HG03097 (cell line): ENCODE data around the gene SDHC.

Source experiments
- ATAC-seq: cut with Tn5 transposase; IDR thresholded peaks from one replicate; pipeline ENCODE4 v1.9.1; 2021; ENCODE audit not compliant: unreplicated experiment, low FRiP score

Gene SDHC

GRCh38 chr1:161314201-161314981 lies at the start of gene SDHC:
TSS of gene SDHC (plus strand) at chr1:161314381. CDS start at chr1:161314406, 25 bp downstream.
- peak; percentile 87 for ATAC-seq

DNA sequence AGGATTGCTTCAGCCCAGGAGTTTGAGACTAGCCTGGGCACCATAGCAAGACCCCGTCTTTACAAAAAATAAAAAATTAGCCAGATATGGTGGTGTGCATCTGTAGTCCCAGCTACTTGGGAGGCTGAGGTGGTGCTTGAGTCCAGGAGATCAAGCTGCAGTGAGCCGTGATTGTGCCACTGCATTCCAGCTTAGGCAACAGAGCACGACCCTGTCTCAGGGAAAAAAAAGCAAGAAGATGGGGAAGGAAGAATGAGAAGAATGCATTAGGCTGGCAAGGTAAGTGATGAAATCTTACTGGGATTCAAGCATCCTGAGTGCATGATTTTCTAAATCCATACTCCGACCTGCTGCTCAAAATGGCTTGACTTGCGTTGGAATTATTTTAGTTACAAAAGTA lies 48.9 kb upstream of the SDHC start:
- no peak for ATAC-seq

GRCh38 chr1:161266202-161266601 lies 48.0 kb upstream of the SDHC start:
- ATAC-seq = no peak

- ATAC-seq = no peak
These were observed 47.3 kb upstream of the SDHC start for GRCh38 chr1:161266836-161267235.

DNA sequence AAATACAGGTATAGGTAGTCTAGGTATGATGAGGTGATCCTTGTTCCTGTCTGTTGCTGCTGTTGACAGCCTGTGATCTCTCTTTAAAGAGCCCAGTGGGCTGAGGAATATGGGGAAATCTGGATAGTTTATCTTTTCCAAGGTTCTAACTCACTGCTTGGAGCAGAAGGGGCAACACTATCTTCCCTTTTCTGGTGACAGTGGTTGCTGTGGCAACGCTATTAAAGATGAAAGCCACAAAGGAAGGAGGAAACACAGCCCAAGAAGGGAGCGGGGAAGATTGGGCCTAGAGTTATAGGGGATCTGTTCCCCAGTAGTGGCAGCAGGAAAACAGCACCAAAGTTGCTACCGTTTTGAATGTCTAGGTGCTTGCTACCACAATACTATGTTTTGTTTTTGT lies 46.9 kb upstream of the SDHC start:
- ATAC-seq = no peak

DNA sequence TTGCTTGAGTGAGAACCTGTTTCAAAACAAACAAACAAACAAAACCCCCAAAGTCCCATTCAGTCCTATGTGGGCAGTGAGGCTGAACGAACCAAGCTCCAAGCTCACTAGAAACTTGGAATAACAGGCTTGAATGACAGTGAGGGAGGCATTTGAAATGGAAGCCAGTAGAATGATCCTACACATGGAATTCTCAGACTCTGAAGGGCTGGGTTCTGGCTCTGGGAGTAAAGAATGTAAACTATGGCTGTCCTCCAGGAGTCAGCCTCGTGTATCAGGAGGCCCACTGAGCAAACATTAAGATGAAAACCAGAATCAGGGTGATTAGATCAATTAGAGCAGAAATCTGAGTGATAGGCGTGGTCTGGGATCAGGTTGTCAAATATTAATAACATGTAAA lies 40.8 kb upstream of the SDHC start:
- ATAC-seq = no peak

GRCh38 chr1:161274874-161275273 lies 39.3 kb upstream of the SDHC start:
- ATAC-seq = no peak

DNA sequence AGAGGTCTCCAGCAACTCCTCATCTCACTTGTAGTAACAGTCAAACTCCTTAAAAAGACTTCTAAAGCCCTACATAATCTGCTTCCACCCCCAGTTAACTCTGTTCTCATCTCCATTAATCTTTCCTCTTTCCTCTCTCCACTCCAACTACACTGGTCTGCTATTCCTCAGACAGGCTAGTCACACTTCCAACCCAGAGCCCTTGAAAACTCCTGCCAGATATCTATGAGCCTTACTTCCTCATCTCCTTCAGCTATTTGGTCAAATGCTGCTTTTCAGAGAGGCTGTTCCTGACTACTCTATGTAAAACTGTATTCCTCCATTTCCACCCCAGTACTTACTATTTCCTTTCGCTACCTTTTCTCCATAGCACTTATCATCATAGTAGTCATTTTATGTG lies 31.2 kb upstream of the SDHC start:
- no peak for ATAC-seq

GRCh38 chr1:161285113-161285512 lies 29.1 kb upstream of the SDHC start:
- no peak for ATAC-seq

DNA sequence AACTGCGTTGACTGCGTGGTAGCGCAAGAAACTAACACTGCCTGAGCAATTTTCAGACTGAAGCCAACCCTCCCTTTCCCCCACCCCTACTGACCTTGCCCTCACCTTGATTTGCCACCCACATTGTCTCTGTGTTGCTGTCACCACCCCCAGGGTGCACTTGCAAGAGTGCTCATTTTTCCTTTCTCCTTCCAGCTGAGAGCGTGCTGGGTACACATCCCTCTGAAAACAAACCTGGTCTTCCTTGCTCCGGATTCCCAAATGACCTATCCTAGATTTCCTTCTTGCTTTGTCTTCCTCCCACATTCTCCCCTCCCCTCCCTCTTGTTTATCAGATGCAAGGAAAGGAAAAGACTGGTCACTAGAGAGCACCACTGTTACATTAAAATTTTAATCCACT lies 28.7 kb upstream of the SDHC start:
- ATAC-seq = no peak

GRCh38 chr1:161287482-161288054 lies 26.6 kb upstream of the SDHC start:
- no peak for ATAC-seq

DNA sequence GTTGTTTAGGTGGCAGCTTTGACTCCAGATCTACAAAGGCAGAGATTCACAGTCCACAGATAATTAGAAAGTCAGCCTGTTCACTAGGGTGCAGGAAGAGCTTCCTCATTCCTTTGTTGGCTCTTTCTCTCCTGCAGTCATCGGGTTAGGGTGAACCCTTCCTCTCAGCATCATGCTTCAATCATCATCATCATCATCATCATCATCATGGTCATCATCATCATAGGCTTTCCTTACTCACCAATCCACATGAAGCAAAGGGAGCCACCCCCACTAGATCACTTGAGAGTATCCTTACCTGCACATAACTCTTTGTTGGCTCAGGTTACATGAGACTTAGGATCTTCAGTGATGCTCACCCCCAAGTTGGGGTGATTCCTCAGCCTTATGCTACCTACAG lies 23.4 kb upstream of the SDHC start:
- no peak for ATAC-seq

GRCh38 chr1:161297415-161297814 lies 16.8 kb upstream of the SDHC start:
- ATAC-seq = no peak

DNA sequence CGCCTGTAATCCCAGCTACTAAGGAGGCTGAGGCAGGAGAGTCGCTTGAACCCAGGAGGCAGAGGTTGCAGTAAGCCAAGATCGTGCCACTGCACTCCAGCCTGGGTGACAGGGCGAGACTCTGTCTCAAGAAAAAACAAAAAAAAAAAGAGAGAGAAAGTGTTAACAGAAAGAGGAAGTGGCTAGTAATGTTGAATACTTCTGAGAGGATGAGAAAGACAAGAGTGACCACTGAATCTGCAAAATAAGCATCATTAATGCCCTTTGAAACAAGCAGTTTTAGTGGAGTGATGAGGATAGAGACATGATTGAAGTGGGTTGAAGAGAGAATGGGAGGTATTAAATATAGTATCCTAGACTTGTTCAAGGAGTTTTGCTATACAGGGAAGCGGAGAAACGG lies 16.1 kb upstream of the SDHC start:
- ATAC-seq = no peak

GRCh38 chr1:161299347-161299746 lies 14.8 kb upstream of the SDHC start:
- no peak for ATAC-seq

GRCh38 chr1:161300478-161300877 lies 13.7 kb upstream of the SDHC start:
- no peak for ATAC-seq

- ATAC-seq = no peak
These were observed 9.0 kb upstream of the SDHC start for GRCh38 chr1:161304927-161305866.

DNA sequence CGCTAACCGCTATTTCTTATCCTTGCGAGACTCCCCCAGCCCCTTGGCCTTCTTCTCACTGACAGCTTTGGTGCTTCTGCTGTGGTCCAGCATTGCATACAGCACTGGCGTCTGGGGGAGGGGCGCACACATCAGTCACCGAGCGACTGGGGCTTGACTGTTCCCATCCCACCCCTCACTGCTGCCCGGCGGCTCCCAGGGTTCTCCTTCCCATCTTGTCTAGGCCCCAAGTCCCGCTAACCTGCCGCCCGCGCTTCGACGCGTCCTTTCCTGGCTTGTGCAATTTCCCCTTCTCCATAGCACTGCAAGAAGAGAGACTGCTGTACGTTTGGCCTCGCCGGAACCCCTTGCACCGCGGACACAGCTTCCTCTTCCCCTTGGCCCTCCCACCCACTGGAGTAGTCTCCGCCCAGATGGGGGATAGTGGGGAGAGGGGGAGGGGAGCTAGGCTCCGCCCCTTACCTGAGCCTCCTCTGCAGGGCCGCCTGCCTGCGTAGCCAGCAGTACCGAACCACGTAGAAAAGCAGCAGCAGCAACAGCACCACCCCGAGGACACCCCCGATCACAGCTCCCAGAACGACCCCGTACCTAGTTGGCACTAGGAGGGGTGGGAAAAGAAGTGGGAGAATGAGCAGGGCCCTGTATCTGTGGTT lies 8.2 kb upstream of the SDHC start:
- peak; percentile 57 for ATAC-seq

DNA sequence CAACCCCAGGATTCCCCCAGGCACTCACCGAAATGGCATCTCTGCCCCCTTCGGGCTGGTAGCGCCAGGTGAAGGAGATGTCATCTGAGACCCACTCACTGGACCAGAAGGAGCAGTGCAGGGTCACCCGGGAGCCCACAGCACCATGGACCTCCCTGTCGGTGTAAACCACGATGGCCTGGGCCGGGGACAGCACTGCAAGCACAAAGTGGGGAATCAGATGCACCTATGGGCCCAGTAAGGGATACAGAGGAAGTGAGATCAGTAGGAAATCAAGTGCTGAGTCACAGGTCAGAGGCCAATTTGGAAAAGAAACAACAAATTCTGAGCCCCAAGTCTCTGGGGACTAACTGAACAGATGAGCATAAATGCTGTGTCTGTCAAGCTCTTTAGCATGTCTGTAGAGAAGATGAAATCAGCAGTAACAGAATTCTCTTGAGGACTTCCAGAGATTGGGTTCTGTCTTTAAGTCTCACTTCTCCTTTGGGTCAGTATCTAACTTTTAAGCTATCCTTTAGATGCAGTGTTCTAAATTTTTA lies 6.9 kb upstream of the SDHC start:
- no peak for ATAC-seq

- ATAC-seq = no peak
These were observed 6.1 kb upstream of the SDHC start for GRCh38 chr1:161307892-161308638.
